ENCODE results near the gene SNAP25. TPM values are rescaled to one million over a fixed set of nuclear protein-coding genes. Genes with fewer than 3 reads are reported as not detected.

SNAP25 gene
- total and polyA plus RNA-seq, 9 of the 15 experiments (the other 6 are each of a cell fraction or from before 2014, with no cell fraction given) = 0.07 TPM; not detected in 8

- no peak overlapping the region for H2AFZ ChIP-seq (ENCODE audit: low read depth, low read length)
- ChIA-PET POLR2A (no interaction called here), CTCF (ENCODE audit: low intra/inter-chr PET ratio) (no interaction called here)
- no peaks in the 10 kb centered on the region for H3K36me3 ChIP-seq (ENCODE audit: control insufficient read depth, insufficient read depth, low read length)
- H3K9me1 ChIP-seq (ENCODE audit: control insufficient read depth, insufficient read depth, low read length) = no peaks in the 10 kb centered on the region
- no peaks in the 10 kb centered on the region for H4K20me1 ChIP-seq (replicated peaks; ENCODE audit: control insufficient read depth, insufficient read depth, low read length)
- H3K9ac ChIP-seq (ENCODE audit: insufficient read depth in 1 of 2, low read depth in 2 of 2, low read length in 2 of 2) = no peak overlapping the region
- TF ChIP-seq TCF3 (CRISPR knock-in tag; IDR thresholded peaks at IDR 0.05) = no peak
- no peak for TF ChIP-seq ZNF511 (CRISPR knock-in tag; IDR thresholded peaks at IDR 0.05)
- no peak for TF ChIP-seq ZFP1 (CRISPR knock-in tag; IDR thresholded peaks at IDR 0.05)
- TF ChIP-seq BRCA1 (IDR thresholded peaks at IDR 0.05) = no peak
- TF ChIP-seq BRCA1 (CRISPR knock-in tag; IDR thresholded peaks at IDR 0.05) = no peak
- TF ChIP-seq BCL6 (CRISPR knock-in tag; IDR thresholded peaks at IDR 0.05) = no peak
- TF ChIP-seq XRCC4 (IDR thresholded peaks at IDR 0.05; ENCODE audit: extremely low read depth, insufficient read depth, insufficient read length) = no peak
- no peaks in the 10 kb centered on the region for H3K27me3 ChIP-seq (ENCODE audit: control insufficient read depth in 2 of 2, insufficient read depth in 2 of 2, low read length in 2 of 2)
- H3K4me3 ChIP-seq = no peak overlapping the region
- FAIRE-seq (no peak), ATAC-seq (no peak), DNase-seq (ENCODE audit: extremely low read depth in 1 of 4, low spot score in 3 of 4) (no peak)
- H3K4me1 ChIP-seq (replicated peaks in 1 of 2; ENCODE audit: control insufficient read depth in 2 of 2, insufficient read depth in 2 of 2, low read length in 2 of 2) = no peaks in the 10 kb centered on the region
- in situ Hi-C loops (cut with MboI) (no loop called here), intact Hi-C loops (cut with micrococcal nuclease) (no loop called here)
- BruUV-seq (replicated peaks) = no TSS peak
- H3K27ac ChIP-seq (ENCODE audit: extremely low read depth, low read depth, low read length) = no peak overlapping the region
- H3K79me2 ChIP-seq (ENCODE audit: control insufficient read depth, insufficient read depth, low read length) = no peaks in the 10 kb centered on the region
- H3K4me2 ChIP-seq (ENCODE audit: insufficient read depth, low read length) = no peak overlapping the region
- WGBS (ENCODE audit: insufficient coverage, low coverage, missing lambda C conversion rate) = 0% methylated on average over 2 of the region's 2 CpGs
- H3K9me3 ChIP-seq (replicated peaks; ENCODE audit: control insufficient read depth, insufficient read depth, low read depth, low read length) = no peaks in the 10 kb centered on the region
These were observed 120.0 kb downstream of the SNAP25 start for GRCh38 chr20:10338426-10339180.
